ENCODE results near the gene KIAA0513.

DNA sequence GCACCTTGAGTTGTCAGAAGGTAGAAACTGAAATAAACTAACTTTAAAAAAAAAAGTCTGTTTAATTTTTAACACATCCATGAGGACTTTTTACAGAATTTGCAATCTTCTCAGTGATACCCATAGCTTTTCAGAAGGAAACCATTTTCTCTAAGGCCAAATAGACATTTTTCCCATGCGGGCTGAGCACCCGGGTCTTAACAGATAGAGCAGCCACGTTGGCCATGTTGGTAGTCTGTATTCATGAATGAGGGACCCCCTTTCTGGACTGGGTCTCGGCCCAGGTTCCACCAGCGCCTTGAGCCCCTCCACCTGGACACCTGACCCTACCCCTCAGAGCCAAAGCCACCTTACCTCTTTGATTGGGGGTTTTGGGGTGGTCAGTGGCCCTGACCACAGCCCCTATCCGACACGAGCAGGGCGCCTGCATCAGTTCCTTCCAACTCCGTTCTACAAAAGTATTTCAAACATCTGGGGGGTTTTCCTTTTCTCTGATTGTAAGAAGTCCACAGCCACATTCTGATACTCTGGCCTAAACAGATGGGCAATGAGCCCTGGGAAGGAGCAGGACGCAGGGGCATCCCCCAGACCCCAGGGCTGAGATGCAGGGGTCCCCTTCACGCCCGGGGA is 66.7 kb downstream of the KIAA0513 start:
- no peak for TF ChIP-seq CTCF (conservative IDR thresholded peaks at IDR 0.05; ENCODE audit: low read length)
- no peak for TF ChIP-seq EZH2phosphoT487 (IDR thresholded peaks at IDR 0.05; ENCODE audit: borderline replicate concordance)
